Measurements from ENCODE around the gene MYH14. TPM values are rescaled to one million over a fixed set of nuclear protein-coding genes. Genes with fewer than 3 reads are reported as not detected.

Gene MYH14
- polyA plus RNA-seq, 3 donors = not detected

DNA sequence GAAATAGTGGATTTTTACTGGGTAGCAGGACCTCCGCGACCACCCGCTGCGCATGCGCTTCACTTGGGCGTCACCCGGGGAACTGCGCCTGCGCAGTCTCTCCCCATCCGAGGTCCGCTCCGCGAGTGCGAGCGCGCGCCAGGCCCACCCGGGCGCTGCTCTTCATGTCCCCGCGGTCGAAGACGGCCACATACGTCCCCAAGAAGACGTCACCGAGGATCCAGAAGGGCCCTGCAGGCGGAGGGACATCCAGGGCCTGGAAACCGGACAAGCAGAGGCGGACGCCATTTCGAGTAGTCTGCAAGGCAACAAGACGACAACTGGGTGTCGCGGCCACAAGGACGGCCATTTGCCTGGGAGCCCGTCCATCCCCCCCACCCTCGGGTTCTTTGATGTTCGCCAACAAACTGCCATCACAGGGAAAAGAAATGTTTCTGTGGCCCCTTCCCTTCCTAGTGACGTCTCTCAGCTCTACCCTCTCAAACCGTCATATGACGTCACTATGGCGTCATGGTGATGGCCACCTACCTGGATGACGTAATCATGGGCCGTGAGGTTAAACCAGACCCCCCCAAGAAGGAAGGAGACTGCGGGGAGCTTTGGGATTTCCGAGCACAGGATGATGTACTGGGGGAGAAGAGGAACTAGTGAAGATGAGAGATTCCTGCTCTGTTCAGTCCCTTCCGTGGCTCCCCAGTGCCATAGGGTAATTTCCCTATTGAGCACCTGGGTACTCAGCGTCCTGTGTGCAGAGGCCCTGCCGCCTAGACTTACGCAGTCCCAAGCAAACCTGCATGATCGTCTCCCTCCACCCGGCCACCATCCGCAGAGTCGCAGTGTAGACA is 155.3 kb downstream of the MYH14 start:
- intact Hi-C loops (cut with micrococcal nuclease) = loop anchor here in 1 of 2 donors (5.0 kb wide), 2 partner anchors 199 to 424 kb away; no protein-coding TSS in a partner anchor
- H3K27me3 Mint-ChIP-seq (ENCODE audit: low read depth in 3 of 3) = peaks cover 3 to 20% (median 13%) of the 10 kb centered on the region in 3 donors
- peaks cover 0 to 10% (median 4%) of the 10 kb centered on the region in 7 donors for H3K9me3 Mint-ChIP-seq
- Histone ChIP-seq H3K4me1 (ENCODE audit: control insufficient read depth in 1 of 2, insufficient read depth in 2 of 2, low read length in 2 of 2) (peaks cover 24 to 35% of the 10 kb centered on the region in 2 donors), H4K20me1 (ENCODE audit: insufficient read depth, low read length) (no peaks in the 10 kb centered on the region), H3K36me3 (replicated peaks in 1 of 2; ENCODE audit: control insufficient read depth in 1 of 2, insufficient read depth in 2 of 2, low read length in 2 of 2) (no peaks in the 10 kb centered on the region), H3K27me3 (ENCODE audit: control insufficient read depth in 2 of 2, insufficient read depth in 2 of 2, low read length in 2 of 2) (no peaks in the 10 kb centered on the region), H3K79me2 (ENCODE audit: insufficient read depth, low read length) (no peaks in the 10 kb centered on the region), H3K27ac (ENCODE audit: low read depth in 1 of 2, low read length in 2 of 2) (peak overlapping the region; percentile 81 to 91), H3K9me3 (replicated peaks in 1 of 2; ENCODE audit: control insufficient read depth in 1 of 2, insufficient read depth in 1 of 2, low read length in 2 of 2) (no peaks in the 10 kb centered on the region), H3K9ac (ENCODE audit: insufficient read depth, low read length, poor library complexity, severe bottlenecking) (peak overlapping the region; percentile 62), H3K4me2 (replicated peaks; ENCODE audit: extremely low read depth, low read length, poor library complexity, severe bottlenecking) (peak overlapping the region; percentile 73), H2AFZ (ENCODE audit: insufficient read depth, low read depth, low read length, poor library complexity, severe bottlenecking) (peak overlapping the region; percentile 77), H3K4me3 (replicated peaks in 1 of 3; ENCODE audit: low read depth in 2 of 3, low read length in 3 of 3) (peak overlapping the region; percentile 34 to 74 (median 64))
- TF ChIP-seq, protein P1, sequence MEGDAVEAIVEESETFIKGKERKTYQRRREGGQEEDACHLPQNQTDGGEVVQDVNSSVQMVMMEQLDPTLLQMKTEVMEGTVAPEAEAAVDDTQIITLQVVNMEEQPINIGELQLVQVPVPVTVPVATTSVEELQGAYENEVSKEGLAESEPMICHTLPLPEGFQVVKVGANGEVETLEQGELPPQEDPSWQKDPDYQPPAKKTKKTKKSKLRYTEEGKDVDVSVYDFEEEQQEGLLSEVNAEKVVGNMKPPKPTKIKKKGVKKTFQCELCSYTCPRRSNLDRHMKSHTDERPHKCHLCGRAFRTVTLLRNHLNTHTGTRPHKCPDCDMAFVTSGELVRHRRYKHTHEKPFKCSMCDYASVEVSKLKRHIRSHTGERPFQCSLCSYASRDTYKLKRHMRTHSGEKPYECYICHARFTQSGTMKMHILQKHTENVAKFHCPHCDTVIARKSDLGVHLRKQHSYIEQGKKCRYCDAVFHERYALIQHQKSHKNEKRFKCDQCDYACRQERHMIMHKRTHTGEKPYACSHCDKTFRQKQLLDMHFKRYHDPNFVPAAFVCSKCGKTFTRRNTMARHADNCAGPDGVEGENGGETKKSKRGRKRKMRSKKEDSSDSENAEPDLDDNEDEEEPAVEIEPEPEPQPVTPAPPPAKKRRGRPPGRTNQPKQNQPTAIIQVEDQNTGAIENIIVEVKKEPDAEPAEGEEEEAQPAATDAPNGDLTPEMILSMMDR (IDR thresholded peaks at IDR 0.05) = no peak
- peak overlapping the region; percentile 86 to 92 for H3K4me3 Mint-ChIP-seq
- WGBS (ENCODE audit: insufficient coverage) = 30% methylated on average over 50 of the region's 54 CpGs
- peaks cover 36% of the 10 kb centered on the region for H3K4me1 Mint-ChIP-seq
- H3K36me3 Mint-ChIP-seq = peaks cover 0 to 2% of the 10 kb centered on the region in 2 donors
- H3K27ac Mint-ChIP-seq = peak overlapping the region; percentile 92 to 98 (median 97)
- DNase-seq = peak; percentile 64 to 80 (median 66)

DNA sequence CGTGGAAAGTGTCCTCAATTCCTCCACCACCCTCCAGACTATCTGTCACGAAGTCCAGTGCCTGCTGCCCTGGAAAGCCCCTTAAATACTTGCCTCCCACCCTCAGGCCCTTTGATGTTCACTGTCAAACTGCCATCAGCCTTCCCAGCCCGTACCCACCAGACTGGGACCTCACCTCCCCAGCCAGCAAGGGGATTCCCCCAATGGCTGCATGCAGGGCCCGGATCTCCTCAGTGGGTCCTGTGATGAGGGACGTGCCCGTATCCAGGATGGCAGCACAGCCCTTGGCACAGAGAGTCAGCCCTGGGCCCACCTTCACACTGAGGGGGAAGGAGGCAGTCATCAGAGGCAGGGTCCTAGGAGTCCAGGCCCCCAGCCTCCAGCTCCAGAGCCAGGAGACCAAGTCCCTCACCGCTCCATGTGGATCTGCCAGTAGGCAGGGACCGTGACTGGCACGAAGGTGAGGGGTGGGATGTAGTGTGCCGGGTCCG is 156.0 kb downstream of the MYH14 start:
- H3K4me1 ChIP-seq (ENCODE audit: control insufficient read depth in 1 of 2, insufficient read depth in 2 of 2, low read length in 2 of 2) = peaks cover 24 to 35% of the 10 kb centered on the region in 2 donors
- H3K9ac ChIP-seq (ENCODE audit: insufficient read depth, low read length, poor library complexity, severe bottlenecking) = no peak overlapping the region
- TF ChIP-seq, protein P1 (IDR thresholded peaks at IDR 0.05) = no peak
- no peak overlapping the region for H2AFZ ChIP-seq (ENCODE audit: insufficient read depth, low read depth, low read length, poor library complexity, severe bottlenecking)
- no peak for DNase-seq
- H3K9me3 Mint-ChIP-seq = peaks cover 0 to 10% (median 4%) of the 10 kb centered on the region in 7 donors
- no peak overlapping the region for H3K4me2 ChIP-seq (replicated peaks; ENCODE audit: extremely low read depth, low read length, poor library complexity, severe bottlenecking)
- no peak overlapping the region for H3K27ac ChIP-seq (ENCODE audit: low read depth in 1 of 2, low read length in 2 of 2)
- peaks cover 3 to 20% (median 13%) of the 10 kb centered on the region in 3 donors for H3K27me3 Mint-ChIP-seq (ENCODE audit: low read depth in 3 of 3)
- no peak overlapping the region for H3K4me3 ChIP-seq (replicated peaks in 1 of 3; ENCODE audit: low read depth in 2 of 3, low read length in 3 of 3)
- peak overlapping the region in 5 of 7 donors; percentile 1 to 98 (median 92) for H3K27ac Mint-ChIP-seq
- H3K4me1 Mint-ChIP-seq = peaks cover 37% of the 10 kb centered on the region
- H3K4me3 Mint-ChIP-seq = peak overlapping the region; percentile 4 to 86
- no peaks in the 10 kb centered on the region for H3K27me3 ChIP-seq (ENCODE audit: control insufficient read depth in 2 of 2, insufficient read depth in 2 of 2, low read length in 2 of 2)
- intact Hi-C loops (cut with micrococcal nuclease) = loop anchor here in 1 of 2 donors (5.0 kb wide), 2 partner anchors 198 to 423 kb away; no protein-coding TSS in a partner anchor
- H3K36me3 ChIP-seq (replicated peaks in 1 of 2; ENCODE audit: control insufficient read depth in 1 of 2, insufficient read depth in 2 of 2, low read length in 2 of 2) = no peaks in the 10 kb centered on the region
- 90% methylated on average over 6 of the region's 11 CpGs for WGBS (ENCODE audit: insufficient coverage)
- H4K20me1 ChIP-seq (ENCODE audit: insufficient read depth, low read length) = no peaks in the 10 kb centered on the region
- peaks cover 0 to 2% of the 10 kb centered on the region in 2 donors for H3K36me3 Mint-ChIP-seq
- H3K79me2 ChIP-seq (ENCODE audit: insufficient read depth, low read length) = no peaks in the 10 kb centered on the region
- no peaks in the 10 kb centered on the region for H3K9me3 ChIP-seq (replicated peaks in 1 of 2; ENCODE audit: control insufficient read depth in 1 of 2, insufficient read depth in 1 of 2, low read length in 2 of 2)

Small RNA genes within 50 kb of the gene (small RNA-seq; reads per million reads assigned to genes)
- not detected for gene RF00017 (ENCODE audit: insufficient read length, low read depth)

Other genes starting within 250 kb of the MYH14 start
- gene SIGLEC11, start 242.4 kb upstream of the MYH14 start, polyA plus RNA-seq = 1 to 10 TPM in 1 of 3 donors, under 1 TPM in 2; 0.28 to 2.2 (median 0.67) TPM
- 10 to 100 TPM; 42.8 to 47.3 (median 46.8) TPM for gene VRK3, start 178.2 kb upstream of the MYH14 start, polyA plus RNA-seq
- gene ZNF473, start 177.6 kb upstream of the MYH14 start, polyA plus RNA-seq = 1 to 10 TPM in 2 of 3 donors, under 1 TPM in 1; 0.73 to 2.3 (median 1.6) TPM
- gene IZUMO2, start 40.3 kb upstream of the MYH14 start, polyA plus RNA-seq = not detected
- gene KCNC3, start 125.8 kb downstream of the MYH14 start, polyA plus RNA-seq = 10 to 100 TPM in 1 of 3 donors, under 1 TPM in 1, not detected in 1; 0.04 to 23.6 TPM
- gene NAPSA, start 162.0 kb downstream of the MYH14 start, polyA plus RNA-seq = 1 to 10 TPM in 1 of 3 donors, under 1 TPM in 2; 0.27 to 1.3 (median 0.52) TPM
- 100 to 1,000 TPM in 1 of 3 donors, 10 to 100 TPM in 2; 77.1 to 111 (median 78.9) TPM for gene NR1H2, start 172.8 kb downstream of the MYH14 start, polyA plus RNA-seq
- 10 to 100 TPM in 2 of 3 donors, 1 to 10 TPM in 1; 9.3 to 22.4 (median 15.6) TPM for gene POLD1, start 180.7 kb downstream of the MYH14 start, polyA plus RNA-seq
- gene SPIB, start 215.3 kb downstream of the MYH14 start, polyA plus RNA-seq = 1 to 10 TPM in 1 of 3 donors, under 1 TPM in 2; 0.16 to 2.3 (median 0.34) TPM
- gene MYBPC2, start 229.3 kb downstream of the MYH14 start, polyA plus RNA-seq = not detected

All from CD14-positive monocyte (primary cell).